ENCODE results near the gene PODXL2.

DNA sequence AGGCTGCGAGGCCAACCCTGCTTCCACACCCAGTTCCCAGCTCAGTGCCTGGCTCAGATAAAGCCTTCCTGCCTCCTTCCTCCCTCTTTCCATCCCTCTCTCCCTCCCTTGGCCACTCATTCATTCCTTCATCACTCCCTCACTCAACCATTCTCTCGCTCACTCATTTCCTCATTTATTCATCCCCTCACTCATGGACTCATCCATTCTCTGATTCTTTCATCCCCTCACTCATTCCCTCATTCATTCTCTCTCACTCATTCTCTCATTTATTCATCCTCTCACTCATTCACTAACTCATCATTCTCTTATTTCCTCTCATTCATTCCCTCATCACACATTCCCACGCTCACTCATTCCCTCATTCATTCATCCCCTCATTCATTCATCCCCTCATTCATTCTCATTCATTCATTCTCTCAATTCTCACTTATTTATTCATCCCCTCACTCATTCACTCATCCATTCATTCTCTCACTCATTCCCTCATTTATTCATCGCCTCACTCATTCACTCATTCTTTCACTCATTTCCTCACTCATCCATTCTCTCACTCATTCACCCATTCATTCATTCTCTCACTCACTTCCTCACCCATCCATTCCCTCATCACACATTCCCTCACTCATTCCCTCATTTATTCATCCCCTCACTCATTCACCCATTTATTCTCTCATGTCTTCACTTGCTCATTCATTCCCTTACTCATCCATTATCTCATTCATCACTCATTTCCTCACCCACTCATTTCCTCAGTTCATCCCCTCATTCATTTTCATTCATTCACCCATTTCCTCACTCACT lies 56.9 kb downstream of the PODXL2 start:
- TF ChIP-seq POLR2A (IDR thresholded peaks at IDR 0.05; ENCODE audit: low read depth, low read length) (no peak), POLR2AphosphoS5 (IDR thresholded peaks at IDR 0.05; ENCODE audit: low read depth, low read length) (no peak), TAF1 (IDR thresholded peaks at IDR 0.05; ENCODE audit: borderline replicate concordance, low read depth, low read length) (no peak)
